Mucosa of rectum (tissue), 2 donors: ENCODE measurements around the gene SPON1.

Experiments used
- H3K27ac ChIP-seq, 2 donors: one replicate each; pipeline ENCODE4 v1.7.0; 2013; ENCODE audit warnings: inconsistent platforms in 2 of 2, low read depth in 2 of 2, low read length in 2 of 2
- H3K27me3 ChIP-seq, 2 donors: one replicate each; pipeline ENCODE4 v1.7.0; 2013; ENCODE audit warnings: low read length in 2 of 2; ENCODE audit not compliant: control insufficient read depth in 2 of 2, insufficient read depth in 2 of 2
- H3K36me3 ChIP-seq, 2 donors: one replicate each; pipeline ENCODE4 v1.7.0; 2013; ENCODE audit warnings: low read length in 2 of 2; ENCODE audit not compliant: control insufficient read depth in 2 of 2, insufficient read depth in 2 of 2
- H3K4me1 ChIP-seq, 2 donors: one replicate each; pipeline ENCODE4 v1.7.0; 2013; ENCODE audit warnings: low read length in 2 of 2, mild to moderate bottlenecking in 1 of 2; ENCODE audit not compliant: control insufficient read depth in 2 of 2, insufficient read depth in 2 of 2
- H3K4me3 ChIP-seq, 2 donors: one replicate each; pipeline ENCODE4 v1.7.0; 2013; ENCODE audit warnings: low read length in 2 of 2
- H3K9ac ChIP-seq, 2 donors: one replicate each; pipeline ENCODE4 v1.7.0; 2013; ENCODE audit warnings: low read length in 2 of 2, low read depth in 1 of 2, mild to moderate bottlenecking in 1 of 2
- H3K9me3 ChIP-seq, 2 donors: one replicate each; pipeline ENCODE4 v1.7.0; 2013; ENCODE audit warnings: low read length in 2 of 2; ENCODE audit not compliant: control insufficient read depth in 2 of 2
- donor health status: healthy.
- donor health status: Normal muscosa, but diverticular disease.

The SPON1 gene

GRCh38 chr11:14127679-14128078 lies 165.2 kb downstream of the SPON1 start:
- Histone ChIP-seq H3K4me1 (peaks cover 3 to 5% of the 10 kb centered on the region in 2 donors), H3K27ac (no peak overlapping the region), H3K27me3 (no peaks in the 10 kb centered on the region), H3K4me3 (no peak overlapping the region), H3K9me3 (no peaks in the 10 kb centered on the region), H3K36me3 (no peaks in the 10 kb centered on the region), H3K9ac (no peak overlapping the region)

GRCh38 chr11:14132312-14132711 lies 169.8 kb downstream of the SPON1 start:
- Histone ChIP-seq H3K4me3 (peak overlapping the region in 1 of 2 donors; percentile 11), H3K27ac (no peak overlapping the region), H3K36me3 (peaks cover 5 to 6% of the 10 kb centered on the region in 2 donors), H3K9ac (no peak overlapping the region), H3K9me3 (no peaks in the 10 kb centered on the region), H3K27me3 (no peaks in the 10 kb centered on the region), H3K4me1 (peaks cover 6 to 16% of the 10 kb centered on the region in 2 donors)

GRCh38 chr11:14133381-14133780 lies 170.9 kb downstream of the SPON1 start:
- H3K4me1 ChIP-seq = peaks cover 6 to 16% of the 10 kb centered on the region in 2 donors
- no peaks in the 10 kb centered on the region for H3K27me3 ChIP-seq
- H3K27ac ChIP-seq = no peak overlapping the region
- no peaks in the 10 kb centered on the region for H3K9me3 ChIP-seq
- no peak overlapping the region for H3K4me3 ChIP-seq
- H3K36me3 ChIP-seq = peaks cover 5 to 6% of the 10 kb centered on the region in 2 donors
- no peak overlapping the region for H3K9ac ChIP-seq

GRCh38 chr11:14136561-14136960 lies 174.0 kb downstream of the SPON1 start:
- Histone ChIP-seq H3K27ac (no peak overlapping the region), H3K9me3 (no peaks in the 10 kb centered on the region)

GRCh38 chr11:14137284-14137683 lies 174.8 kb downstream of the SPON1 start:
- no peak overlapping the region for H3K9ac ChIP-seq
- H3K36me3 ChIP-seq = peaks cover 5 to 6% of the 10 kb centered on the region in 2 donors
- H3K27ac ChIP-seq = no peak overlapping the region
- no peaks in the 10 kb centered on the region for H3K9me3 ChIP-seq
- no peaks in the 10 kb centered on the region for H3K27me3 ChIP-seq
- H3K4me1 ChIP-seq = peaks cover 6 to 16% of the 10 kb centered on the region in 2 donors
- H3K4me3 ChIP-seq = no peak overlapping the region

More at GRCh38 chr11:14136561-14136960, 174.0 kb downstream of the SPON1 start:
- no peaks in the 10 kb centered on the region for H3K27me3 ChIP-seq
- no peak overlapping the region for H3K9ac ChIP-seq
- peaks cover 5 to 6% of the 10 kb centered on the region in 2 donors for H3K36me3 ChIP-seq
- H3K4me3 ChIP-seq = no peak overlapping the region
- peaks cover 6 to 16% of the 10 kb centered on the region in 2 donors for H3K4me1 ChIP-seq

- H3K4me1 ChIP-seq = no peaks in the 10 kb centered on the region
Measured at GRCh38 chr11:14140991-14141390, 178.5 kb downstream of the SPON1 start.

GRCh38 chr11:14141676-14142075 lies 179.2 kb downstream of the SPON1 start:
- Histone ChIP-seq H3K4me1 (no peaks in the 10 kb centered on the region), H3K4me3 (no peak overlapping the region), H3K9me3 (no peaks in the 10 kb centered on the region), H3K36me3 (no peaks in the 10 kb centered on the region), H3K27me3 (no peaks in the 10 kb centered on the region), H3K9ac (no peak overlapping the region), H3K27ac (no peak overlapping the region)

More at GRCh38 chr11:14140991-14141390, 178.5 kb downstream of the SPON1 start:
- no peak overlapping the region for H3K9ac ChIP-seq
- H3K27ac ChIP-seq = no peak overlapping the region
- H3K36me3 ChIP-seq = peaks cover 3 to 4% of the 10 kb centered on the region in 2 donors
- no peak overlapping the region for H3K4me3 ChIP-seq
- no peaks in the 10 kb centered on the region for H3K27me3 ChIP-seq
- H3K9me3 ChIP-seq = no peaks in the 10 kb centered on the region

- no peaks in the 10 kb centered on the region for H3K4me1 ChIP-seq
- no peak overlapping the region for H3K27ac ChIP-seq
- no peak overlapping the region for H3K4me3 ChIP-seq
- no peak overlapping the region for H3K9ac ChIP-seq
- no peaks in the 10 kb centered on the region for H3K27me3 ChIP-seq
- H3K36me3 ChIP-seq = no peaks in the 10 kb centered on the region
- H3K9me3 ChIP-seq = no peaks in the 10 kb centered on the region
Measured at GRCh38 chr11:14144934-14145333, 182.4 kb downstream of the SPON1 start.

- Histone ChIP-seq H3K9ac (no peak overlapping the region), H3K27me3 (no peaks in the 10 kb centered on the region), H3K36me3 (no peaks in the 10 kb centered on the region), H3K9me3 (no peaks in the 10 kb centered on the region), H3K4me3 (no peak overlapping the region), H3K4me1 (no peaks in the 10 kb centered on the region), H3K27ac (no peak overlapping the region)
Measured at GRCh38 chr11:14148653-14149273, 186.2 kb downstream of the SPON1 start.

GRCh38 chr11:14149683-14150082 lies 187.2 kb downstream of the SPON1 start:
- no peaks in the 10 kb centered on the region for H3K36me3 ChIP-seq
- no peak overlapping the region for H3K4me3 ChIP-seq
- H3K4me1 ChIP-seq = no peaks in the 10 kb centered on the region
- no peak overlapping the region for H3K27ac ChIP-seq
- no peaks in the 10 kb centered on the region for H3K9me3 ChIP-seq
- H3K27me3 ChIP-seq = no peaks in the 10 kb centered on the region
- no peak overlapping the region for H3K9ac ChIP-seq
